Keratinocyte (primary cell): Measurements from ENCODE around the gene YAF2. TPM values are rescaled to one million over a fixed set of nuclear protein-coding genes. Genes with fewer than 3 reads are reported as not detected.

Source experiments
- DNase-seq: peaks from one replicate; pipeline ENCODE4 v3.0.0-alpha.2; 2011; ENCODE audit warnings: low read depth, missing footprints, low spot score
- FAIRE-seq: peaks from 2 replicates; lab custom pipeline; 2011; peaks lifted over from hg19 to GRCh38; lab: Jason Lieb, UNC
- H2AFZ ChIP-seq: 2 replicates; pipeline ENCODE4 v1.6.0; 2012; ENCODE audit warnings: low read length, control low read depth, inconsistent platforms; ENCODE audit not compliant: control insufficient read depth
- H3K27ac ChIP-seq: 2 replicates; pipeline ENCODE4 v1.5.1; 2011; ENCODE audit warnings: low read length; ENCODE audit not compliant: control insufficient read depth, insufficient read depth
- H3K27me3 ChIP-seq: 3 replicates; pipeline ENCODE4 v1.6.0; 2011; ENCODE audit warnings: low read length; ENCODE audit not compliant: control insufficient read depth, insufficient read depth; ENCODE audit errors: extremely low read depth
- H3K36me3 ChIP-seq, 2 experiments: 2 replicates in 1 of 2; 3 replicates in 1 of 2; pipeline ENCODE4 v1.5.1; 2011; ENCODE audit warnings: low read length in 2 of 2, mild to moderate bottlenecking in 1 of 2; ENCODE audit not compliant: control insufficient read depth in 2 of 2, insufficient read depth in 2 of 2; ENCODE audit errors: extremely low read depth in 1 of 2
- H3K4me1 ChIP-seq: 3 replicates; pipeline ENCODE4 v1.5.1; 2011; ENCODE audit warnings: low read length; ENCODE audit not compliant: control insufficient read depth, insufficient read depth; ENCODE audit errors: extremely low read depth
- H3K4me2 ChIP-seq: 3 replicates; pipeline ENCODE4 v1.6.0; 2011; ENCODE audit warnings: low read depth, low read length; ENCODE audit not compliant: control insufficient read depth, insufficient read depth; ENCODE audit errors: extremely low read depth
- H3K4me3 ChIP-seq, 3 experiments: fragments of 200-600 bp in 1 of 3; sonication (generic) in 1 of 3; 2 replicates in 2 of 3; 3 replicates in 1 of 3; pipeline ENCODE4 v1.5.1; 2011 to 2016; ENCODE audit warnings: low read length in 3 of 3, mild to moderate bottlenecking in 3 of 3, control low read depth in 2 of 3, inconsistent platforms in 1 of 3, low read depth in 1 of 3, mixed read lengths in 1 of 3, mixed run types in 1 of 3, moderate library complexity in 1 of 3; ENCODE audit not compliant: control insufficient read depth in 2 of 3, insufficient read depth in 2 of 3; ENCODE audit errors: extremely low read depth in 1 of 3
- H3K79me2 ChIP-seq: 2 replicates; pipeline ENCODE4 v1.6.0; 2012; ENCODE audit warnings: low read length; ENCODE audit not compliant: control insufficient read depth, insufficient read depth
- H3K9ac ChIP-seq: 3 replicates; pipeline ENCODE4 v1.6.0; 2011; ENCODE audit warnings: low read length; ENCODE audit not compliant: control insufficient read depth, insufficient read depth; ENCODE audit errors: extremely low read depth
- H3K9me1 ChIP-seq: 3 replicates; pipeline ENCODE4 v1.6.0; 2011; ENCODE audit warnings: low read length; ENCODE audit not compliant: control insufficient read depth, insufficient read depth; ENCODE audit errors: extremely low read depth
- H3K9me3 ChIP-seq: 2 replicates; pipeline ENCODE4 v1.5.1; 2012; ENCODE audit warnings: low read depth, low read length; ENCODE audit not compliant: control insufficient read depth
- H4K20me1 ChIP-seq: 3 replicates; pipeline ENCODE4 v1.6.0; 2011; ENCODE audit warnings: low read length; ENCODE audit not compliant: control insufficient read depth, insufficient read depth; ENCODE audit errors: extremely low read depth
- EZH2 ChIP-seq: IDR thresholded peaks from one replicate; pipeline ENCODE4 v1.6.1; 2012; ENCODE audit warnings: inconsistent platforms, mild to moderate bottlenecking, low read length, moderate library complexity
- dilution Hi-C: fragments of 300-500 bp; cut with MboI; formaldehyde crosslinking; loops from one replicate; pipeline ENCODE4 v1.7.0; 2020; ENCODE audit warnings: low sequenced_read_pairs; ENCODE audit not compliant: extremely low pct_ligation_motif_present
- polyA plus RNA-seq, 5 experiments: library from polyadenylated mRNA; depleted of rRNA in 3 of 5; stranded (reverse) in 3 of 5; stranded (forward) in 1 of 5; unstranded in 1 of 5; fragments of >200 nt; gene quantifications; 1 replicate in 1 of 5; 2 replicates in 3 of 5; 3 replicates in 1 of 5; pipeline versions ENCODE4 v1.2.1 to v1.2.3, GENCODE V29; 2011 to 2012; ENCODE audit warnings: missing spikeins in 2 of 5, low read depth in 1 of 5, low replicate concordance in 1 of 5
- TF ChIP-seq, protein P1 (sequence below), 3 experiments: IDR thresholded peaks in 1 of 3; conservative IDR thresholded peaks in 1 of 3; optimal IDR thresholded peaks in 1 of 3; 2 replicates in 2 of 3; 3 replicates in 1 of 3; pipeline versions ENCODE3 to v1.5.1; 2011; ENCODE audit warnings: low read length in 3 of 3, mild to moderate bottlenecking in 3 of 3, moderate library complexity in 2 of 3, control low read depth in 1 of 3, inconsistent platforms in 1 of 3; ENCODE audit not compliant: insufficient read depth in 2 of 3; ENCODE audit errors: extremely low read depth in 1 of 3

The YAF2 gene
- polyA plus RNA-seq, 1 donor (not counting 4 experiments of a cell fraction or from before 2014, with no cell fraction given): 15.3 TPM

DNA sequence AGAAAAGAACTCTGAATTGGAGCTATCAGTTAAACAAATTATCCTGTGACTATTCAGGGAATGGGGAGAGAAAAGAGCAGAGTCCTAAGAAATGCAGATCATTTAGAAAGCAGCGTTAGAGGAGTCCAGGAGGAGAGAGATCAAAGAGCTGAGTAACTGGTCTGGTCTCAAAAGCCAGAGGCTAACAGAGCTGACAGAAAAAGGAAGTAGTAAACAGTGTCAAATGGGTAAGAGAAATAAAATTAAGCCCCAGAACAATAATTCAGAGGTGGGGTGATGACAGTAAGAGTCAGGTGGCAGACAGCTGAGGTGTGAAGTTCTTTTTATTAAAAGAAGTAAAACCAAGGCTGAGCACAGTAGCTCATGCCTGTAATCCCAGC lies 112.7 kb downstream of the YAF2 start:
- no peak overlapping the region for H3K9ac ChIP-seq
- H4K20me1 ChIP-seq: no peaks in the 10 kb centered on the region
- no peaks in the 10 kb centered on the region for H3K9me1 ChIP-seq
- peaks cover 60% of the 10 kb centered on the region for H3K79me2 ChIP-seq
- H3K4me2 ChIP-seq: no peak overlapping the region
- dilution Hi-C loops: no loop called here
- TF ChIP-seq, protein P1, sequence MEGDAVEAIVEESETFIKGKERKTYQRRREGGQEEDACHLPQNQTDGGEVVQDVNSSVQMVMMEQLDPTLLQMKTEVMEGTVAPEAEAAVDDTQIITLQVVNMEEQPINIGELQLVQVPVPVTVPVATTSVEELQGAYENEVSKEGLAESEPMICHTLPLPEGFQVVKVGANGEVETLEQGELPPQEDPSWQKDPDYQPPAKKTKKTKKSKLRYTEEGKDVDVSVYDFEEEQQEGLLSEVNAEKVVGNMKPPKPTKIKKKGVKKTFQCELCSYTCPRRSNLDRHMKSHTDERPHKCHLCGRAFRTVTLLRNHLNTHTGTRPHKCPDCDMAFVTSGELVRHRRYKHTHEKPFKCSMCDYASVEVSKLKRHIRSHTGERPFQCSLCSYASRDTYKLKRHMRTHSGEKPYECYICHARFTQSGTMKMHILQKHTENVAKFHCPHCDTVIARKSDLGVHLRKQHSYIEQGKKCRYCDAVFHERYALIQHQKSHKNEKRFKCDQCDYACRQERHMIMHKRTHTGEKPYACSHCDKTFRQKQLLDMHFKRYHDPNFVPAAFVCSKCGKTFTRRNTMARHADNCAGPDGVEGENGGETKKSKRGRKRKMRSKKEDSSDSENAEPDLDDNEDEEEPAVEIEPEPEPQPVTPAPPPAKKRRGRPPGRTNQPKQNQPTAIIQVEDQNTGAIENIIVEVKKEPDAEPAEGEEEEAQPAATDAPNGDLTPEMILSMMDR (optimal IDR thresholded peaks at IDR 0.05 in 1 of 3, IDR thresholded peaks at IDR 0.05 in 1 of 3, conservative IDR thresholded peaks at IDR 0.05 in 1 of 3; ENCODE audit: extremely low read depth in 1 of 3, insufficient read depth in 2 of 3, low read length in 3 of 3): no peak
- no peak for TF ChIP-seq EZH2
- no peaks in the 10 kb centered on the region for H3K9me3 ChIP-seq
- H3K27ac ChIP-seq: no peak overlapping the region
- DNase-seq (no peak), FAIRE-seq (no peak)
- no peaks in the 10 kb centered on the region for H3K27me3 ChIP-seq
- H3K36me3 ChIP-seq: no peaks in the 10 kb centered on the region
- peaks cover 9% of the 10 kb centered on the region for H3K4me1 ChIP-seq
- H3K4me3 ChIP-seq: no peak overlapping the region
- H2AFZ ChIP-seq: no peak overlapping the region

DNA sequence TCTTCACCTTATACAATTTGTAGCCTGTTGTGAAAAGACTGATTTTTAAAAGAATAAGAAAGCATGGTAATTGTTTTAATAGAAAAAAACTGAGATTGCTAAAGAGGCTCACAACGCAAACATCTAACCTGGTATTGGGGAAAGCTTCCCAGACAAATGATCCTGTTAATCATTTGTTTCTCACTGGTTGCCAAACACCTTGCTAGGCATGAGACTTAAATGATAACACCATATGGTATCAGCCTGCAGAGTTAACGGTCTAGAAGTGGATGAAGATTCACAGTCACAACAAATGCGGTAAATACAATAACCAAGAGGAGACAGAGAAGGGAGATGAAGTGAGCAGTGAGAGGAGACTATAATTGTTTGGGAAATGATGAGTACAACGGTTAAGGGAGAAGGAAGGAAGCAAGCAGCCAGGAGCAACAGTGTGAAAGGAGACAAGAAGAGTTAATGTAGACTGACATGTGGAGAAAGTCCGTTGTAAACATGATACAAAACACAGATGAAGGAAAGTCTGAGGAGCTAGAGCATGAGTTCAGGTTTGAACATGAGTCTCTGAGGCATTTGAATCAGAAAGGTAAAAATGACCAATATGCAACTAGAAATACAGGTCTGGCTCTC lies 113.2 kb downstream of the YAF2 start:
- Histone ChIP-seq H3K4me3 (no peak overlapping the region), H3K27ac (no peak overlapping the region), H3K4me2 (no peak overlapping the region), H3K79me2 (peaks cover 58% of the 10 kb centered on the region), H3K9ac (no peak overlapping the region), H3K4me1 (peaks cover 4% of the 10 kb centered on the region), H3K27me3 (no peaks in the 10 kb centered on the region), H4K20me1 (no peaks in the 10 kb centered on the region), H2AFZ (no peak overlapping the region), H3K9me3 (no peaks in the 10 kb centered on the region), H3K9me1 (no peaks in the 10 kb centered on the region), H3K36me3 (no peaks in the 10 kb centered on the region)
- dilution Hi-C loops: no loop called here
- DNase-seq (no peak), FAIRE-seq (peak; percentile 51)
- no peak for TF ChIP-seq EZH2
- TF ChIP-seq, protein P1 (optimal IDR thresholded peaks at IDR 0.05 in 1 of 3, IDR thresholded peaks at IDR 0.05 in 1 of 3, conservative IDR thresholded peaks at IDR 0.05 in 1 of 3; ENCODE audit: extremely low read depth in 1 of 3, insufficient read depth in 2 of 3, low read length in 3 of 3): no peak
